ENCODE results near the gene PLEKHA8.

DNA sequence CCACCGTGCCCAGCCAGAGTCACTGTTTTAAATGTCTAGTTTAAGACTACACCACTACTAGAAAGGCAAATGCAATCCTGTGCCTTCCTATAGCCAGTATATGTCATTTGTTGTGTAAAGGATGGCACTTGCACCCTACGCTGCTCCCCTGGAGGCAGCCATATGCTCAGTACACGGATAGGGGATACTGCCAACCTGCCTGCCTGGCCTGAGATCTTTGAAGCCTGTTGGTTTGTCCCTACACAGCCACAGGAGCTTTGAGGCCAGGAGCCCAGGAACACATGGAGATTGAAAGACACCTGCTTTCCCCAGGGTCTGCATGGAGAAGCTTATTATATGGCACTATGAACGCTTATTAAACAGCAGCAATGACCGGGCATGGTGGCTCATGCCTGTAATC, 36.3 kb upstream of the PLEKHA8 start:
- TF ChIP-seq, protein P1, sequence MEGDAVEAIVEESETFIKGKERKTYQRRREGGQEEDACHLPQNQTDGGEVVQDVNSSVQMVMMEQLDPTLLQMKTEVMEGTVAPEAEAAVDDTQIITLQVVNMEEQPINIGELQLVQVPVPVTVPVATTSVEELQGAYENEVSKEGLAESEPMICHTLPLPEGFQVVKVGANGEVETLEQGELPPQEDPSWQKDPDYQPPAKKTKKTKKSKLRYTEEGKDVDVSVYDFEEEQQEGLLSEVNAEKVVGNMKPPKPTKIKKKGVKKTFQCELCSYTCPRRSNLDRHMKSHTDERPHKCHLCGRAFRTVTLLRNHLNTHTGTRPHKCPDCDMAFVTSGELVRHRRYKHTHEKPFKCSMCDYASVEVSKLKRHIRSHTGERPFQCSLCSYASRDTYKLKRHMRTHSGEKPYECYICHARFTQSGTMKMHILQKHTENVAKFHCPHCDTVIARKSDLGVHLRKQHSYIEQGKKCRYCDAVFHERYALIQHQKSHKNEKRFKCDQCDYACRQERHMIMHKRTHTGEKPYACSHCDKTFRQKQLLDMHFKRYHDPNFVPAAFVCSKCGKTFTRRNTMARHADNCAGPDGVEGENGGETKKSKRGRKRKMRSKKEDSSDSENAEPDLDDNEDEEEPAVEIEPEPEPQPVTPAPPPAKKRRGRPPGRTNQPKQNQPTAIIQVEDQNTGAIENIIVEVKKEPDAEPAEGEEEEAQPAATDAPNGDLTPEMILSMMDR (IDR thresholded peaks at IDR 0.05; ENCODE audit: low read depth, low read length, poor library complexity, severe bottlenecking), result no peak
- TF ChIP-seq EZH2phosphoT487 (IDR thresholded peaks at IDR 0.05; ENCODE audit: borderline replicate concordance, low read length), result no peak

Data from DOHH2 (cell line).